ENCODE results near the gene SZT2. TPM values are rescaled to one million over a fixed set of nuclear protein-coding genes. Genes with fewer than 3 reads are reported as not detected.
A peak's percentile ranks its signal among the peaks of the same experiment; 100 is the strongest.

Gene SZT2
- total RNA-seq, 2 experiments from 2014 or later, result 33.7 to 79.8 TPM

- no TSS peak for BruUV-seq (replicated peaks)
Measured at GRCh38 chr1:43348343-43348808, 41.3 kb upstream of the SZT2 start.

DNA sequence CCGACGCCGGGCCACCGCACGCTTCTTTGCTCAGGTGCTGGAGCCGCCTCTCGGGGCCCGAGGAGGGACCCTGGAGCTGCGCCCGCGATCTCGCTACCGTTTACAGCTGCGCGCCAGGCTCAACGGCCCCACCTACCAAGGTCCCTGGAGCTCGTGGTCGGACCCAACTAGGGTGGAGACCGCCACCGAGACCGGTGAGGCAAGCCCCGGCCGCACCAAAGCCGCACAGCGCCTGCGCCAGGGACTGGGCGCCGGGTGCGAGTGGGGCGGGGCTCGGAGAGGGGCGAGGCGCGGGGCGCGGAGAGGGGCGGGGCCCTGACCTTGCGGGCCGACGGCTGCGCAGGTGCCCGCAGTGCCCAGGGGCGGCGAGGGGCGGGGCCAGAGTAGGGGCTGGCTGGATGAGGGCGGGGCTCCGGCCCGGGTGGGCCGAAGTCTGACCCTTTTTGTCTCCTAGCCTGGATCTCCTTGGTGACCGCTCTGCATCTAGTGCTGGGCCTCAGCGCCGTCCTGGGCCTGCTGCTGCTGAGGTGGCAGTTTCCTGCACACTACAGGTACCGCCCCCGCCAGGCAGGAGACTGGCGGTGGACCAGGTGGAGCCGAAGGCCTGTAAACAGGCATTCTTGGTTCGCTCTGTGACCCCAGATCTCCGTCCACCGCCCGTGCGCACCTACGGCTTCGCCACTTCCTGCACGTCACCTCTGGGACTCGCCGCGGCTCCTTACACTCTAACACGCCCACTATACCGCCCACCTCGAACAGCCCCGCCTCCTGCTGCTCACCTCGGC lies 40.7 kb upstream of the SZT2 start:
- Histone ChIP-seq H3K4me1 (ENCODE audit: insufficient read depth, low read length, poor library complexity, severe bottlenecking) (peaks cover 16% of the 10 kb centered on the region), H3K4me3 (ENCODE audit: low read depth, low read length, poor library complexity, severe bottlenecking) (peak overlapping the region; percentile 64), H3K9me3 (ENCODE audit: low read length) (no peaks in the 10 kb centered on the region), H2AFZ (ENCODE audit: low read length) (peak overlapping the region; percentile 66), H3K9me2 (ENCODE audit: insufficient read depth, low read length) (no peaks in the 10 kb centered on the region), H3K27ac (ENCODE audit: low read depth, low read length, poor library complexity, severe bottlenecking) (peak overlapping the region; percentile 49), H3K4me2 (ENCODE audit: low read length) (peak overlapping the region; percentile 72), H3K36me3 (ENCODE audit: insufficient read depth, low read length) (no peaks in the 10 kb centered on the region), H3K79me2 (ENCODE audit: insufficient read depth, low read depth, low read length) (no peaks in the 10 kb centered on the region), H4K20me1 (ENCODE audit: insufficient read depth, low read length) (no peaks in the 10 kb centered on the region)
- peak; percentile 74 for DNase-seq (ENCODE audit: low spot score)
- no TSS peak for BruUV-seq (replicated peaks)
- ChIA-PET CTCF (ENCODE audit: unreplicated experiment) (no interaction called here), POLR2A (no interaction called here)
- intact Hi-C loops (cut with micrococcal nuclease; ENCODE audit: unreplicated experiment), result no loop called here
- TF ChIP-seq EZH2phosphoT487 (IDR thresholded peaks at IDR 0.05; ENCODE audit: borderline replicate concordance, low read depth, low read length), result no peak
- TF ChIP-seq, protein P1, sequence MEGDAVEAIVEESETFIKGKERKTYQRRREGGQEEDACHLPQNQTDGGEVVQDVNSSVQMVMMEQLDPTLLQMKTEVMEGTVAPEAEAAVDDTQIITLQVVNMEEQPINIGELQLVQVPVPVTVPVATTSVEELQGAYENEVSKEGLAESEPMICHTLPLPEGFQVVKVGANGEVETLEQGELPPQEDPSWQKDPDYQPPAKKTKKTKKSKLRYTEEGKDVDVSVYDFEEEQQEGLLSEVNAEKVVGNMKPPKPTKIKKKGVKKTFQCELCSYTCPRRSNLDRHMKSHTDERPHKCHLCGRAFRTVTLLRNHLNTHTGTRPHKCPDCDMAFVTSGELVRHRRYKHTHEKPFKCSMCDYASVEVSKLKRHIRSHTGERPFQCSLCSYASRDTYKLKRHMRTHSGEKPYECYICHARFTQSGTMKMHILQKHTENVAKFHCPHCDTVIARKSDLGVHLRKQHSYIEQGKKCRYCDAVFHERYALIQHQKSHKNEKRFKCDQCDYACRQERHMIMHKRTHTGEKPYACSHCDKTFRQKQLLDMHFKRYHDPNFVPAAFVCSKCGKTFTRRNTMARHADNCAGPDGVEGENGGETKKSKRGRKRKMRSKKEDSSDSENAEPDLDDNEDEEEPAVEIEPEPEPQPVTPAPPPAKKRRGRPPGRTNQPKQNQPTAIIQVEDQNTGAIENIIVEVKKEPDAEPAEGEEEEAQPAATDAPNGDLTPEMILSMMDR (conservative IDR thresholded peaks at IDR 0.05; ENCODE audit: low read length), result no peak

More at GRCh38 chr1:43348343-43348808, 41.3 kb upstream of the SZT2 start:
- Histone ChIP-seq H3K4me1 (ENCODE audit: insufficient read depth, low read length, poor library complexity, severe bottlenecking) (peaks cover 16% of the 10 kb centered on the region), H3K9me3 (ENCODE audit: low read length) (no peaks in the 10 kb centered on the region), H3K79me2 (ENCODE audit: insufficient read depth, low read depth, low read length) (no peaks in the 10 kb centered on the region), H3K27ac (ENCODE audit: low read depth, low read length, poor library complexity, severe bottlenecking) (no peak overlapping the region), H3K4me2 (ENCODE audit: low read length) (peak overlapping the region; percentile 72), H3K9me2 (ENCODE audit: insufficient read depth, low read length) (no peaks in the 10 kb centered on the region), H3K36me3 (ENCODE audit: insufficient read depth, low read length) (no peaks in the 10 kb centered on the region), H2AFZ (ENCODE audit: low read length) (peak overlapping the region; percentile 66; the same call in 1 of the 2 replicates), H4K20me1 (ENCODE audit: insufficient read depth, low read length) (no peaks in the 10 kb centered on the region), H3K4me3 (ENCODE audit: low read depth, low read length, poor library complexity, severe bottlenecking) (peak overlapping the region; percentile 64)
- CTCF ChIA-PET (ENCODE audit: unreplicated experiment), result no interaction called here
- intact Hi-C loops (cut with micrococcal nuclease; ENCODE audit: unreplicated experiment), result no loop called here
- TF ChIP-seq EZH2phosphoT487 (IDR thresholded peaks at IDR 0.05; ENCODE audit: borderline replicate concordance, low read depth, low read length), result no peak
- TF ChIP-seq, protein P1 (conservative IDR thresholded peaks at IDR 0.05; ENCODE audit: low read length), result no peak
- DNase-seq (ENCODE audit: low spot score), result no peak
- POLR2A ChIA-PET, result no interaction called here

All from OCI-LY7 (cell line).